WTC11 (cell line): ENCODE results near the gene PAGE4. TPM values are rescaled to one million over a fixed set of nuclear protein-coding genes. Genes with fewer than 3 reads are reported as not detected.

Experiments used
- ATAC-seq: fragments of 200-7000 bp; cut with Tn5 transposase; 2 replicates; pipeline ENCODE4 v1.10.0; 2021; ENCODE audit warnings: mild to moderate bottlenecking, moderate library complexity
- CTCF ChIA-PET: fragments of 300-600 bp; sonication (Branson Sonifier 250); formaldehyde crosslinking; loops from one replicate; lab custom pipeline; 2021; ENCODE audit warnings: antibody characterized with exemption; lab: Charles Lee
- POLR2A ChIA-PET: fragments of 350-600 bp; sonication (Branson Sonifier 250); formaldehyde crosslinking; loops from one replicate; lab custom pipeline; 2021; ENCODE audit warnings: antibody characterized with exemption; lab: Charles Lee
- DNase-seq: peaks from one replicate; pipeline ENCODE4 v3.0.0; 2021; ENCODE audit warnings: low spot score
- H3K27ac Mint-ChIP-seq: 2 replicates; pipeline ENCODE4 v1.8.0; 2021; ENCODE audit warnings: mixed read lengths
- H3K27me3 Mint-ChIP-seq: 2 replicates; pipeline ENCODE4 v1.8.0; 2021; ENCODE audit warnings: low read depth, mild to moderate bottlenecking, moderate library complexity, mixed read lengths
- H3K36me3 Mint-ChIP-seq: 2 replicates; pipeline ENCODE4 v1.8.0; 2021; ENCODE audit warnings: mixed read lengths
- H3K4me1 Mint-ChIP-seq: 2 replicates; pipeline ENCODE4 v1.8.0; 2022; ENCODE audit warnings: mixed read lengths
- H3K4me3 Mint-ChIP-seq: 2 replicates; pipeline ENCODE4 v1.8.0; 2021; ENCODE audit warnings: mild to moderate bottlenecking, moderate library complexity, mixed read lengths
- H3K9me3 Mint-ChIP-seq: 2 replicates; pipeline ENCODE4 v1.8.0; 2021; ENCODE audit warnings: mixed read lengths
- ELF4 ChIP-seq: sonication (generic); formaldehyde crosslinking; IDR thresholded peaks from 2 replicates; pipeline ENCODE4 v1.8.1; 2022; ENCODE audit warnings: low read depth, mild to moderate bottlenecking, moderate library complexity, missing genetic modification reagents
- EMX1 ChIP-seq: fragments of 250-450 bp; sonication (Bioruptor Pico); IDR thresholded peaks from 2 replicates; pipeline ENCODE4 v1.8.0; 2021; ENCODE audit warnings: mild to moderate bottlenecking
- GTF2I ChIP-seq: fragments of 250-450 bp; sonication (Bioruptor Pico); conservative IDR thresholded peaks from 2 replicates; pipeline ENCODE4 v1.4.0; 2021; ENCODE audit warnings: mild to moderate bottlenecking
- MXD4 ChIP-seq: fragments of 250-450 bp; sonication (Bioruptor Pico); IDR thresholded peaks from 2 replicates; pipeline ENCODE4 v1.8.0; 2021; ENCODE audit warnings: mild to moderate bottlenecking, moderate library complexity, borderline replicate concordance
- MYBL2 ChIP-seq: sonication (generic); formaldehyde crosslinking; IDR thresholded peaks from 2 replicates; pipeline ENCODE4 v1.8.1; 2023; ENCODE audit warnings: mild to moderate bottlenecking, moderate library complexity, missing genetic modification reagents
- NFE2L1 ChIP-seq: sonication (generic); formaldehyde crosslinking; IDR thresholded peaks from 2 replicates; pipeline ENCODE4 v1.8.1; 2023; ENCODE audit warnings: missing genetic modification reagents
- NFYB ChIP-seq: sonication (generic); formaldehyde crosslinking; conservative IDR thresholded peaks from 2 replicates; pipeline ENCODE4 v1.8.0; 2022; ENCODE audit warnings: low read depth, missing genetic modification reagents
- ZNF138 ChIP-seq: sonication (generic); formaldehyde crosslinking; conservative IDR thresholded peaks from 2 replicates; pipeline ENCODE4 v1.8.1; 2022; ENCODE audit warnings: mild to moderate bottlenecking, moderate library complexity, missing genetic modification reagents
- ZNF263 ChIP-seq: sonication (generic); formaldehyde crosslinking; IDR thresholded peaks from 2 replicates; pipeline ENCODE4 v1.8.1; 2022; ENCODE audit warnings: low read depth, mild to moderate bottlenecking, moderate library complexity, missing genetic modification reagents
- total RNA-seq: library from RNA; stranded (reverse); gene quantifications from 3 replicates; pipeline ENCODE4 v1.2.3, GENCODE V29; 2021
- TF ChIP-seq, protein P1 (sequence below): sonication (generic); formaldehyde crosslinking; IDR thresholded peaks from 2 replicates; pipeline ENCODE4 v1.8.1; 2023; ENCODE audit warnings: mild to moderate bottlenecking, missing genetic modification reagents
- TF ChIP-seq, protein P2 (sequence below): fragments of 250-450 bp; sonication (Bioruptor Pico); IDR thresholded peaks from 2 replicates; pipeline ENCODE4 v1.9.0; 2021; ENCODE audit warnings: mild to moderate bottlenecking, borderline replicate concordance
- TF ChIP-seq, protein P3 (sequence below): fragments of 250-450 bp; sonication (Bioruptor Pico); IDR thresholded peaks from 2 replicates; pipeline ENCODE4 v2.1.2; 2022; ENCODE audit warnings: mild to moderate bottlenecking, moderate library complexity
- TF ChIP-seq, protein P4 (sequence below): sonication (generic); formaldehyde crosslinking; conservative IDR thresholded peaks from 2 replicates; pipeline ENCODE4 v1.8.1; 2023; ENCODE audit warnings: mild to moderate bottlenecking, low read depth, missing genetic modification reagents, moderate library complexity
- TF ChIP-seq, protein P5 (sequence below): sonication (generic); formaldehyde crosslinking; IDR thresholded peaks from 2 replicates; pipeline ENCODE4 v1.8.0; 2022; ENCODE audit warnings: mild to moderate bottlenecking, missing genetic modification reagents
- TF ChIP-seq, protein P6 (sequence below): sonication (generic); formaldehyde crosslinking; IDR thresholded peaks from 2 replicates; pipeline ENCODE4 v1.8.1; 2022; ENCODE audit warnings: mild to moderate bottlenecking, moderate library complexity, missing genetic modification reagents
- TF ChIP-seq, protein P7 (sequence below): fragments of 200-600 bp; IDR thresholded peaks from 2 replicates; pipeline ENCODE4 v1.8.0; 2022; ENCODE audit warnings: antibody characterized with exemption
- TF ChIP-seq, protein P8 (sequence below): sonication (generic); formaldehyde crosslinking; IDR thresholded peaks from 2 replicates; pipeline ENCODE4 v1.8.1; 2023; ENCODE audit warnings: mild to moderate bottlenecking, missing genetic modification reagents, borderline replicate concordance
- TF ChIP-seq, protein P9 (sequence below): fragments of 250-450 bp; sonication (Bioruptor Pico); IDR thresholded peaks from 2 replicates; pipeline ENCODE4 v1.8.0; 2021; ENCODE audit warnings: mild to moderate bottlenecking

Gene PAGE4
- total RNA-seq, 1 experiment from 2014 or later: not detected

DNA sequence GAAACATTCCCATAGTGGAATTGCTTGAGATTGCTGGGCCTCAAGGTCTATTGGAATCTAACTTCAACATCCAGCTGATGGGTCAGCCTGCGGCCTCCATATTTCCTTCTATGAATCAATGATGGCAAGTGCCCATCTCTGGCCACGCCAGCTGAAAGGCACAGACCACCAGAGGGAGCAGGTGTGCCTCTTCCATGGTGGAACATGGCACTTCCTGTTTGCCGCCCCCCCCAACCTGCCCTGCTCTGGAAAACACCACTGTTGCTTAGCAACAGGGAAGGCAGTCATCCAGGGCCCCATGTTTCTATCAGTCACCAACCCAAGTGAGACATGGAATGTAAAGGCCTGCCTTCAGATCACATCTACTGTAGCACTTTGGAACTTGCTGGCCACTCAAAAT, 11.6 kb downstream of the PAGE4 start:
- CTCF ChIA-PET: interaction anchor here (0.6 to 2.0 kb wide), 7 partner anchors 14 to 79 kb away, joined by 3 to 13 read pairs (median 6); partner anchors contain the start of gene USP27X
- TF ChIP-seq MYBL2 (CRISPR knock-in tag) (no peak), EMX1 (CRISPR knock-in tag) (no peak), GTF2I (CRISPR knock-in tag) (no peak), ZNF138 (no peak), NFYB (CRISPR knock-in tag) (no peak), NFE2L1 (CRISPR knock-in tag) (no peak), MXD4 (CRISPR knock-in tag) (no peak), ZNF263 (no peak), ELF4 (CRISPR knock-in tag) (no peak)
- TF ChIP-seq, protein P1, sequence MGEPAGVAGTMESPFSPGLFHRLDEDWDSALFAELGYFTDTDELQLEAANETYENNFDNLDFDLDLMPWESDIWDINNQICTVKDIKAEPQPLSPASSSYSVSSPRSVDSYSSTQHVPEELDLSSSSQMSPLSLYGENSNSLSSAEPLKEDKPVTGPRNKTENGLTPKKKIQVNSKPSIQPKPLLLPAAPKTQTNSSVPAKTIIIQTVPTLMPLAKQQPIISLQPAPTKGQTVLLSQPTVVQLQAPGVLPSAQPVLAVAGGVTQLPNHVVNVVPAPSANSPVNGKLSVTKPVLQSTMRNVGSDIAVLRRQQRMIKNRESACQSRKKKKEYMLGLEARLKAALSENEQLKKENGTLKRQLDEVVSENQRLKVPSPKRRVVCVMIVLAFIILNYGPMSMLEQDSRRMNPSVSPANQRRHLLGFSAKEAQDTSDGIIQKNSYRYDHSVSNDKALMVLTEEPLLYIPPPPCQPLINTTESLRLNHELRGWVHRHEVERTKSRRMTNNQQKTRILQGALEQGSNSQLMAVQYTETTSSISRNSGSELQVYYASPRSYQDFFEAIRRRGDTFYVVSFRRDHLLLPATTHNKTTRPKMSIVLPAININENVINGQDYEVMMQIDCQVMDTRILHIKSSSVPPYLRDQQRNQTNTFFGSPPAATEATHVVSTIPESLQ (CRISPR knock-in tag): no peak
- TF ChIP-seq, protein P2, sequence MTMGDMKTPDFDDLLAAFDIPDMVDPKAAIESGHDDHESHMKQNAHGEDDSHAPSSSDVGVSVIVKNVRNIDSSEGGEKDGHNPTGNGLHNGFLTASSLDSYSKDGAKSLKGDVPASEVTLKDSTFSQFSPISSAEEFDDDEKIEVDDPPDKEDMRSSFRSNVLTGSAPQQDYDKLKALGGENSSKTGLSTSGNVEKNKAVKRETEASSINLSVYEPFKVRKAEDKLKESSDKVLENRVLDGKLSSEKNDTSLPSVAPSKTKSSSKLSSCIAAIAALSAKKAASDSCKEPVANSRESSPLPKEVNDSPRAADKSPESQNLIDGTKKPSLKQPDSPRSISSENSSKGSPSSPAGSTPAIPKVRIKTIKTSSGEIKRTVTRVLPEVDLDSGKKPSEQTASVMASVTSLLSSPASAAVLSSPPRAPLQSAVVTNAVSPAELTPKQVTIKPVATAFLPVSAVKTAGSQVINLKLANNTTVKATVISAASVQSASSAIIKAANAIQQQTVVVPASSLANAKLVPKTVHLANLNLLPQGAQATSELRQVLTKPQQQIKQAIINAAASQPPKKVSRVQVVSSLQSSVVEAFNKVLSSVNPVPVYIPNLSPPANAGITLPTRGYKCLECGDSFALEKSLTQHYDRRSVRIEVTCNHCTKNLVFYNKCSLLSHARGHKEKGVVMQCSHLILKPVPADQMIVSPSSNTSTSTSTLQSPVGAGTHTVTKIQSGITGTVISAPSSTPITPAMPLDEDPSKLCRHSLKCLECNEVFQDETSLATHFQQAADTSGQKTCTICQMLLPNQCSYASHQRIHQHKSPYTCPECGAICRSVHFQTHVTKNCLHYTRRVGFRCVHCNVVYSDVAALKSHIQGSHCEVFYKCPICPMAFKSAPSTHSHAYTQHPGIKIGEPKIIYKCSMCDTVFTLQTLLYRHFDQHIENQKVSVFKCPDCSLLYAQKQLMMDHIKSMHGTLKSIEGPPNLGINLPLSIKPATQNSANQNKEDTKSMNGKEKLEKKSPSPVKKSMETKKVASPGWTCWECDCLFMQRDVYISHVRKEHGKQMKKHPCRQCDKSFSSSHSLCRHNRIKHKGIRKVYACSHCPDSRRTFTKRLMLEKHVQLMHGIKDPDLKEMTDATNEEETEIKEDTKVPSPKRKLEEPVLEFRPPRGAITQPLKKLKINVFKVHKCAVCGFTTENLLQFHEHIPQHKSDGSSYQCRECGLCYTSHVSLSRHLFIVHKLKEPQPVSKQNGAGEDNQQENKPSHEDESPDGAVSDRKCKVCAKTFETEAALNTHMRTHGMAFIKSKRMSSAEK: no peak
- TF ChIP-seq, protein P3, sequence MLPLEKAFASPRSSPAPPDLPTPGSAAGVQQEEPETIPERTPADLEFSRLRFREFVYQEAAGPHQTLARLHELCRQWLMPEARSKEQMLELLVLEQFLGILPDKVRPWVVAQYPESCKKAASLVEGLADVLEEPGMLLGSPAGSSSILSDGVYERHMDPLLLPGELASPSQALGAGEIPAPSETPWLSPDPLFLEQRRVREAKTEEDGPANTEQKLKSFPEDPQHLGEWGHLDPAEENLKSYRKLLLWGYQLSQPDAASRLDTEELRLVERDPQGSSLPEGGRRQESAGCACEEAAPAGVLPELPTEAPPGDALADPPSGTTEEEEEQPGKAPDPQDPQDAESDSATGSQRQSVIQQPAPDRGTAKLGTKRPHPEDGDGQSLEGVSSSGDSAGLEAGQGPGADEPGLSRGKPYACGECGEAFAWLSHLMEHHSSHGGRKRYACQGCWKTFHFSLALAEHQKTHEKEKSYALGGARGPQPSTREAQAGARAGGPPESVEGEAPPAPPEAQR (CRISPR knock-in tag): no peak
- TF ChIP-seq, protein P4, sequence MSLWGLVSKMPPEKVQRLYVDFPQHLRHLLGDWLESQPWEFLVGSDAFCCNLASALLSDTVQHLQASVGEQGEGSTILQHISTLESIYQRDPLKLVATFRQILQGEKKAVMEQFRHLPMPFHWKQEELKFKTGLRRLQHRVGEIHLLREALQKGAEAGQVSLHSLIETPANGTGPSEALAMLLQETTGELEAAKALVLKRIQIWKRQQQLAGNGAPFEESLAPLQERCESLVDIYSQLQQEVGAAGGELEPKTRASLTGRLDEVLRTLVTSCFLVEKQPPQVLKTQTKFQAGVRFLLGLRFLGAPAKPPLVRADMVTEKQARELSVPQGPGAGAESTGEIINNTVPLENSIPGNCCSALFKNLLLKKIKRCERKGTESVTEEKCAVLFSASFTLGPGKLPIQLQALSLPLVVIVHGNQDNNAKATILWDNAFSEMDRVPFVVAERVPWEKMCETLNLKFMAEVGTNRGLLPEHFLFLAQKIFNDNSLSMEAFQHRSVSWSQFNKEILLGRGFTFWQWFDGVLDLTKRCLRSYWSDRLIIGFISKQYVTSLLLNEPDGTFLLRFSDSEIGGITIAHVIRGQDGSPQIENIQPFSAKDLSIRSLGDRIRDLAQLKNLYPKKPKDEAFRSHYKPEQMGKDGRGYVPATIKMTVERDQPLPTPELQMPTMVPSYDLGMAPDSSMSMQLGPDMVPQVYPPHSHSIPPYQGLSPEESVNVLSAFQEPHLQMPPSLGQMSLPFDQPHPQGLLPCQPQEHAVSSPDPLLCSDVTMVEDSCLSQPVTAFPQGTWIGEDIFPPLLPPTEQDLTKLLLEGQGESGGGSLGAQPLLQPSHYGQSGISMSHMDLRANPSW (CRISPR knock-in tag): no peak
- TF ChIP-seq, protein P5, sequence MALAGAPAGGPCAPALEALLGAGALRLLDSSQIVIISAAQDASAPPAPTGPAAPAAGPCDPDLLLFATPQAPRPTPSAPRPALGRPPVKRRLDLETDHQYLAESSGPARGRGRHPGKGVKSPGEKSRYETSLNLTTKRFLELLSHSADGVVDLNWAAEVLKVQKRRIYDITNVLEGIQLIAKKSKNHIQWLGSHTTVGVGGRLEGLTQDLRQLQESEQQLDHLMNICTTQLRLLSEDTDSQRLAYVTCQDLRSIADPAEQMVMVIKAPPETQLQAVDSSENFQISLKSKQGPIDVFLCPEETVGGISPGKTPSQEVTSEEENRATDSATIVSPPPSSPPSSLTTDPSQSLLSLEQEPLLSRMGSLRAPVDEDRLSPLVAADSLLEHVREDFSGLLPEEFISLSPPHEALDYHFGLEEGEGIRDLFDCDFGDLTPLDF (CRISPR knock-in tag): no peak
- TF ChIP-seq, protein P6, sequence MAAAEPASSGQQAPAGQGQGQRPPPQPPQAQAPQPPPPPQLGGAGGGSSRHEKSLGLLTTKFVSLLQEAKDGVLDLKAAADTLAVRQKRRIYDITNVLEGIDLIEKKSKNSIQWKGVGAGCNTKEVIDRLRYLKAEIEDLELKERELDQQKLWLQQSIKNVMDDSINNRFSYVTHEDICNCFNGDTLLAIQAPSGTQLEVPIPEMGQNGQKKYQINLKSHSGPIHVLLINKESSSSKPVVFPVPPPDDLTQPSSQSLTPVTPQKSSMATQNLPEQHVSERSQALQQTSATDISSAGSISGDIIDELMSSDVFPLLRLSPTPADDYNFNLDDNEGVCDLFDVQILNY (CRISPR knock-in tag): no peak
- TF ChIP-seq, protein P7, sequence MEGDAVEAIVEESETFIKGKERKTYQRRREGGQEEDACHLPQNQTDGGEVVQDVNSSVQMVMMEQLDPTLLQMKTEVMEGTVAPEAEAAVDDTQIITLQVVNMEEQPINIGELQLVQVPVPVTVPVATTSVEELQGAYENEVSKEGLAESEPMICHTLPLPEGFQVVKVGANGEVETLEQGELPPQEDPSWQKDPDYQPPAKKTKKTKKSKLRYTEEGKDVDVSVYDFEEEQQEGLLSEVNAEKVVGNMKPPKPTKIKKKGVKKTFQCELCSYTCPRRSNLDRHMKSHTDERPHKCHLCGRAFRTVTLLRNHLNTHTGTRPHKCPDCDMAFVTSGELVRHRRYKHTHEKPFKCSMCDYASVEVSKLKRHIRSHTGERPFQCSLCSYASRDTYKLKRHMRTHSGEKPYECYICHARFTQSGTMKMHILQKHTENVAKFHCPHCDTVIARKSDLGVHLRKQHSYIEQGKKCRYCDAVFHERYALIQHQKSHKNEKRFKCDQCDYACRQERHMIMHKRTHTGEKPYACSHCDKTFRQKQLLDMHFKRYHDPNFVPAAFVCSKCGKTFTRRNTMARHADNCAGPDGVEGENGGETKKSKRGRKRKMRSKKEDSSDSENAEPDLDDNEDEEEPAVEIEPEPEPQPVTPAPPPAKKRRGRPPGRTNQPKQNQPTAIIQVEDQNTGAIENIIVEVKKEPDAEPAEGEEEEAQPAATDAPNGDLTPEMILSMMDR: no peak
- TF ChIP-seq, protein P8, sequence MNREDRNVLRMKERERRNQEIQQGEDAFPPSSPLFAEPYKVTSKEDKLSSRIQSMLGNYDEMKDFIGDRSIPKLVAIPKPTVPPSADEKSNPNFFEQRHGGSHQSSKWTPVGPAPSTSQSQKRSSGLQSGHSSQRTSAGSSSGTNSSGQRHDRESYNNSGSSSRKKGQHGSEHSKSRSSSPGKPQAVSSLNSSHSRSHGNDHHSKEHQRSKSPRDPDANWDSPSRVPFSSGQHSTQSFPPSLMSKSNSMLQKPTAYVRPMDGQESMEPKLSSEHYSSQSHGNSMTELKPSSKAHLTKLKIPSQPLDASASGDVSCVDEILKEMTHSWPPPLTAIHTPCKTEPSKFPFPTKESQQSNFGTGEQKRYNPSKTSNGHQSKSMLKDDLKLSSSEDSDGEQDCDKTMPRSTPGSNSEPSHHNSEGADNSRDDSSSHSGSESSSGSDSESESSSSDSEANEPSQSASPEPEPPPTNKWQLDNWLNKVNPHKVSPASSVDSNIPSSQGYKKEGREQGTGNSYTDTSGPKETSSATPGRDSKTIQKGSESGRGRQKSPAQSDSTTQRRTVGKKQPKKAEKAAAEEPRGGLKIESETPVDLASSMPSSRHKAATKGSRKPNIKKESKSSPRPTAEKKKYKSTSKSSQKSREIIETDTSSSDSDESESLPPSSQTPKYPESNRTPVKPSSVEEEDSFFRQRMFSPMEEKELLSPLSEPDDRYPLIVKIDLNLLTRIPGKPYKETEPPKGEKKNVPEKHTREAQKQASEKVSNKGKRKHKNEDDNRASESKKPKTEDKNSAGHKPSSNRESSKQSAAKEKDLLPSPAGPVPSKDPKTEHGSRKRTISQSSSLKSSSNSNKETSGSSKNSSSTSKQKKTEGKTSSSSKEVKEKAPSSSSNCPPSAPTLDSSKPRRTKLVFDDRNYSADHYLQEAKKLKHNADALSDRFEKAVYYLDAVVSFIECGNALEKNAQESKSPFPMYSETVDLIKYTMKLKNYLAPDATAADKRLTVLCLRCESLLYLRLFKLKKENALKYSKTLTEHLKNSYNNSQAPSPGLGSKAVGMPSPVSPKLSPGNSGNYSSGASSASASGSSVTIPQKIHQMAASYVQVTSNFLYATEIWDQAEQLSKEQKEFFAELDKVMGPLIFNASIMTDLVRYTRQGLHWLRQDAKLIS (CRISPR knock-in tag): no peak
- TF ChIP-seq, protein P9, sequence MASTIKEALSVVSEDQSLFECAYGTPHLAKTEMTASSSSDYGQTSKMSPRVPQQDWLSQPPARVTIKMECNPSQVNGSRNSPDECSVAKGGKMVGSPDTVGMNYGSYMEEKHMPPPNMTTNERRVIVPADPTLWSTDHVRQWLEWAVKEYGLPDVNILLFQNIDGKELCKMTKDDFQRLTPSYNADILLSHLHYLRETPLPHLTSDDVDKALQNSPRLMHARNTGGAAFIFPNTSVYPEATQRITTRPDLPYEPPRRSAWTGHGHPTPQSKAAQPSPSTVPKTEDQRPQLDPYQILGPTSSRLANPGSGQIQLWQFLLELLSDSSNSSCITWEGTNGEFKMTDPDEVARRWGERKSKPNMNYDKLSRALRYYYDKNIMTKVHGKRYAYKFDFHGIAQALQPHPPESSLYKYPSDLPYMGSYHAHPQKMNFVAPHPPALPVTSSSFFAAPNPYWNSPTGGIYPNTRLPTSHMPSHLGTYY (CRISPR knock-in tag): no peak

More for the DNA sequence above, 11.6 kb downstream of the PAGE4 start:
- no peak overlapping the region for H3K4me3 Mint-ChIP-seq
- POLR2A ChIA-PET: no interaction called here
- no peaks in the 10 kb centered on the region for H3K4me1 Mint-ChIP-seq
- H3K9me3 Mint-ChIP-seq: no peaks in the 10 kb centered on the region
- H3K27ac Mint-ChIP-seq: no peak overlapping the region
- DNase-seq (peak; percentile 79), ATAC-seq (peak; percentile 86)
- H3K27me3 Mint-ChIP-seq: no peaks in the 10 kb centered on the region
- H3K36me3 Mint-ChIP-seq: no peaks in the 10 kb centered on the region
